Measurements from ENCODE around the gene OR5AP2.
"Not testable (repeated sequence)": the region's sequence is repeated elsewhere in the genome, so short reads cannot be mapped to it uniquely, and the experiment has no call there.

The OR5AP2 gene

DNA sequence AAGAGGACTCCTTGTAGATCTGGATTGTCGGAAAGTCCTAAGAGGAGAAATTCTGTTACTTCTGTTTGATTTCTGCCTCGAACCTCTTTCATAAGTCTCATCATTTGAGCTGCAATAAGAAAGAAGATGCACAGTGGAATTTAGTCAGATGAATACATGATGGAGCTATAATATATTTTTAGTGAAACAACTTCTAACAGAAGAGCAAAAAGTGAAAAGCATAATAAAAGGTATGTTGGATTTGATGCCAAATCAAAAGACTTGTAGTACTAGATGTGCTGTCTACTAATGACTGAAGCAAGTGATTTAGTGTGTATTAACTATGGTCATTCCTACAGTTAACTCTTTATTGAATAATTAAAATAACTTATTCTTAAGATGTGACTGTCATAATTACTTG, at the start of gene OR5AP2:
Gene OR5AP2 (minus strand): TSS at position 101 of the 400 bp plus-strand sequence. CDS start 0 bp downstream, at position 101.
- DNase-seq (ENCODE audit: low spot score) = no peak

DNA sequence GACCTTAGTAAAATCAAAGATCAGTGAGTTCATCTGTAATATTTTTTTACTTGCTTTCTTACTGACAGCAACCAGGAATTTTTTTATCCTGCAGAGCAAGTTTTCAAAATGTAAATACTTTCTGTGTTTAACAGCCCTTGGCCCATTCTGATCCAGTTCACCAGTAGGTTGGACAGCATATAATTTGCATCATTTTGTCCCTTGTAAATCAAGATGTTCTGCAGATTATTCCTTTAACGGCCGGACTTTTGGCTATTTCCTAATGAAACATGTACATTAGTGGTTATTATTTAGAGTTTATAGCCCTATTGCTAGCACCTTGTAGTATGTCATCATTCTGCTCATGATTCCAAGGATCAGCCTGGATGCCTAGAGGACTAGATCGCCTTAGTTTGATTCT, 48.9 kb upstream of the OR5AP2 start:
- not testable (repeated sequence) for DNase-seq (ENCODE audit: low spot score)

DNA sequence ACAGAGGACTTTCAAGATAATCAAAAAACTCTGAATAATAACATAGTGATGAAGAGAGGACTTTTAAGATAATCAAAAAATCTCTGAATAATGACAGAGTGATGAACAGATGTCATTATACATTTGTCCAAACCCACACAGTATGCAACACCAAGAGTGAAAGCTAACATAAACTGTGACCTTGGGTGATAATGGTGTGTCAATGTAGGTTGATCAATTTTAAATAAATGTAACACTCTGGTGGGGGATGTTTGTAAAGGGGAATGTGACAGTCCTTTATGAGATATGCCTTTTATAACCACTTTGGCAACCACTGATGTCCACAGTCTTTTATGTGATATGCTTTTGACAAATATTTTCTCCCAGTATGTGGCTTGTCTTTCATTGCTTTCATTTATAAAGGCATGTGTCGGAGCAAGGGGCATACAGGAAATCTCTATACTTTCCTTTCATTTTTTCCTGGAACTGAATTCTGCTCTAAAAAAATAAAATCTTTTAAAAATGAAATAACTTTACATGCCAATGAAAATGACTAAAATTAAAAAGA, 46.4 kb upstream of the OR5AP2 start:
- no peak for DNase-seq (ENCODE audit: low spot score)

DNA sequence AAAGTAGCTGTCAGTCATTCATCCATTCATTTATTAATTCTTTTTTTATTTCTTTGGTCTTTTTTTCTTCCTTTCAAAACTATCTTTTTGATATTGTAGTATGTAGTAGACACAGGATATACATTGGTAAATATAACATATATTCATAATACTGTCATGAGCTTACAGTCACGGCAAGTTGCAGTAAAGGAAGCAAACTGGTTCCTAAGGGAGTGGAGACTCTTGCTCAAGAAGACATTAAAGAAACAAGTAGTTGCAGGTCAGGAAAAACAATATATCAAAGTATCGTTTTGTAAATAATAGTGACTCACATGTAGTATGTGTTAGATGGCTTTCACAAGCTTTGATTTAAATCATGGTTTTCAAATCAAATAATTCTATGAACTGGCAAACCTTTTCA, 28.7 kb upstream of the OR5AP2 start:
- DNase-seq (ENCODE audit: low spot score) = no peak

DNA sequence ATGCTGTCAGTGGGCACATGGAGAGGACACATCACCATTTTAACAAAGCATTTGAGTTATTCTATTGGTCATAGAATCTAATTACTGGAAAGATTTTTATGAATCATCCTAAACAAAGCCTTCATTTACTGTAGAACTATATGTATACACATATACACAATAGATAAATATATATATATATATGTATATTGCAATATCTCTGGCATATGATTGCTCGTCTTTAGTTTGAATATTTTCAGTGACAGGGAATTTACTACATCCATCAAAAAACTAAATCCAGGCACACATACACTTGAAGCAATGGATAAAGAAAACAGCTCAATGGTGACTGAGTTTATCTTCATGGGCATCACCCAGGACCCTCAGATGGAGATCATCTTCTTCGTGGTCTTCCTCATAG, 21.1 kb upstream of the OR5AP2 start, which contains the start of gene OR5AR1:
Gene OR5AR1 (plus strand): TSS at position 301 of the 400 bp plus-strand sequence. CDS start 0 bp downstream, at position 301.
- DNase-seq (ENCODE audit: low spot score) = no peak

DNA sequence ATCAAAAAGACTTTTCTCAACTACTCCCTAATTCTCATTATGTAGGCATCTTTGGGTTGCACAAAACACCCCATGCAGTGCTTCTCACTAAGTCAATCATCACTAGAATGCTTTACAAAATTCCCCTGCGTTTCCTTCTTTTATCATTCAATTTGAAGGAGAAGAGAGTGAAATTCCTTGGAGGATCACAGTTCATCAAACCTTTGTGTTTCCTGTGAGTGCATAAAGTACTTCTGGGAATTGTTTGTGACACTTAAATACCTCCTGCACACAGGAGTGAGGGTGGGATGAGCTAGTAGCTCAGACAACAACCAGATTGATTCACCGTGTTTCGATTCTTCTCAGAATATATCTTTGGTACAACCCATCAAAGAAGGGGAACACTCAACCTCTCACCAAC, 17.5 kb upstream of the OR5AP2 start:
- no peak for DNase-seq (ENCODE audit: low spot score)

DNA sequence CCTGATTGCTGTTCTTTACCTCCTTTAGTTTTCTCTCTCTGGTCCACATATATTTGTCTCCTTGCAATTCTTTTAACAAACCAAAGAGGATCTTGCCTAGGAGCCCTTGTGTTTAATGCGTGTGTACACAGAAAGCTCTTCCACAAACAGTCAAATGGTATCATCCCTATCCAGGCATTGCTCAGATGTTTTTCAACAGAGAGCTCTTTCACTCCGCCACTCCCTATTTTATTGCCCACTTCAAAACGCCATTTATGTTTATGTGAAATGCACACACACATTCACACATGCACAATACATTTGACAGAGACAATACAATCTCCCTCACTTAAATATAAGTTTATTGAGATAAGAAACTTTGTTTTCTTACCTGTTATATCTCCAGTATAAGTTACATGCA, 4.7 kb downstream of the OR5AP2 start:
- DNase-seq (ENCODE audit: low spot score) = no peak

DNA sequence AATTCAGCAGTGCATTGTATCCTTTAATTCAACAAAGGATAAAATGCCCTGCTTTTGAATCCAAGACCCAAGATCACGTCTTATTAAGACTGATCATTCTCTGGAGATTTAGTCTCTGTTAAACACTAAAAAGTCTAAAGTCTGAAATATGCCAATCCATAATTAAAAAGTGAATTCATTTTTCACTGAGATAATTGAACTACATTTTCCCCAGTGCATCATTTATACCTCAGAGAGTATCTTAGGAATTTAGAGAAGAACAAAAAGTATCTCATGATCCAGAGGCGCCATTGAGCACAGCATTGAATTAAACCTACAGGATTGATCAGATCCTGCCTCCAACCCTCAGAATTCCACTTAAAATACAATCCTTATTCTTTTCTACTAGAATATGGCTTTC, 5.4 kb downstream of the OR5AP2 start:
- DNase-seq (ENCODE audit: low spot score) = no peak

DNA sequence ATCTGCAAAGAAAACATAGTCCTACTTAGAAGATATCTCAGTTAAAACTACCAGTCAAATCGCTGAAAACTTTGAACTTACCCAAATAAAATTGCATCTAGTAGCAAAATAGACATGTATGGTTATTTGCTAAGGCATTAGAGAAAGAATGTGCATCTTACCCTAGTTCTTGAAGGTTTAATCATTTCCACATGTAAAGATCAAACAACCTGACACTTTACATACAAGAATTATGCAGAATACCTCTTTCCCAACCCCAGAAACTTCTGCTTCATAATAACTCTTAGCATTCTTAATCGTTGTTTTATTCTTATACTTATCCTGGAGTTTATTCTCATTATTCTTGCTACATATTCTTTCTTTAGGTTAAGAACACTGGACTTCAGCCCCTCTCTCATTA, 9.9 kb downstream of the OR5AP2 start:
- DNase-seq (ENCODE audit: low spot score) = no peak

DNA sequence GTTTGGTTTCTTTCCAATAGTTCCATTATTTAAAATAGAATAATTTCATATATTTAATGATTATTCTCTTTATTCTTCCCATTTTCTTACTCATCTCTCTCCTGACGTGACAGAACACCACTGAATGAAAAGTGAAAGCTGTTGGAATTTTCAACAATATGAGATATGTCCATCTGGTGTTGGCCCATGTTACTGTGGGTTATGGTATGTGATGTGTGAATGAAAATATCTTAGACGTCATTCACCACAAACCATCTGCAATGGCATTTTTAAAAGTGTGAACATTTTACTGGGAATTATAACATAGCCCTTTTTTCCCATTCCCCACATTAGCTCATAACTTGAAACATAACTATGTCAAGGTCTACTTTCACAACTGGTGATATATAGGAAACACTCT, 16.3 kb downstream of the OR5AP2 start:
- DNase-seq (ENCODE audit: low spot score) = no peak

DNA sequence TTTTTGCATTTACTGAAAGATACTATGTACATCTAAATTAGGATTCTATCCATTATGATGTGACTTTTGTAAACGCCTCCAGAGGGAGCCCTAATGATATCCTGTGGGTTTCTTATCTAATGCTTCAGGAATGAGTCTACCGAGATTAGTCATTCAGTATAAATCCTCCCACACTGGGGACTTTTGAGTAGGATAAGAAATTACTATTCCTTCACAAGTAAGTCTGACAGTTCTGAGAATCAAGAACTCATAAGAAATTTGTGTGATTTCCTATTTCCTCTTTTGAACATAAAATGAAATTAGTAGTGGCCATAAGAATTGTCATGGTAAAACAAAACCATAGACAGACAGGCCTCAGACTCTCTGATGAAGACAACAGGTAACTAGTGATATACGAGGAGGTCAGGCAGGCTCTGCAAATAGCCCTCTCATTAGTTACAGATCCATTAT, 17.6 kb downstream of the OR5AP2 start:
- DNase-seq (ENCODE audit: low spot score) = peak; percentile 26

DNA sequence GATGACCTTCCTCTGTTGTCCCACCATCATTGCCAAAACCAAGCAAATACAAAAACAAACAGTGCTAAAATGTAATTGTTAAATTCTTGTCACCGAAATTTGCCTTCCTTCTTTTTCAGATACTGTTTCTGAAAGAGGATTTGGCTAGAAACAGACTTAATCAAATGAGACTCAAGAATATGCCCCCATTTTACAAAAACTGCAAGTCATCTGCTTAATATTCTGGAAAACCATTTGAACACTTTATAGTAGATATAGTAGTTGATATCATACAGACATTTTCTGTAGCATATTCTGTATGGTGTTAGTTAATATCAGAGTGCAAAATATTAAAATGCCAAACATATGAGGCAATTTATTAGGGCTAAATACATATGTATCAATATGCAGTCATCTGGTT, 31.1 kb downstream of the OR5AP2 start:
- DNase-seq (ENCODE audit: low spot score) = no peak

DNA sequence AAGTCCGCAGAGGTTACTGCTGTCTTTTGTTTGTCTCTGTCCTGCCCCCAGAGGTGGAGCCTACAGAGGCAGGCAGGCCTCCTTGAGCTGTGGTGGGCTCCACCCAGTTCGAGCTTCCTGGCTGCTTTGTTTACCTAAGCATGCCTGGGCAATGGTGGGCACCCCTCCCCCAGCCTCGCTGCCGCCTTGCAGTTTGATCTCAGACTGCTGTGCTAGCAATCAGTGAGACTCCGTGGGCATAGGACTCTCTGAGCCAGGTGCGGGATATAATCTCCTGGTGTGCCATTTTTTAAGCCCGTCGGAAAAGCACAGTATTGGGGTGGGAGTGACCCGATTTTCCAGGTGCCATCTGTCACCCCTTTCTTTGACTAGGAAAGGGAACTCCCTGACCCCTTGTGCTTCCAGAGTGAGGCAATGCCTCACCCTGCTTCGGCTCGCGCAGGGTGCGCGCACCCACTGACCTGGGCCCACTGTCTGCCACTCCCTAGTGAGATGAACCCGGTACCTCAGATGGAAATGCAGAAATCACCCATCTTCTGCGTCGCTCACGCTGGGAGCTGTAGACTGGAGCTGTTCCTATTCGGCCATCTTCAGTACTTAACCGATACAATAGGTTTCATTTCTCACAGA, 50.0 kb downstream of the OR5AP2 start:
- not testable (repeated sequence) for DNase-seq (ENCODE audit: low spot score)

Data from hepatic stellate cell (primary cell).